ENCODE results near the gene CUX1. TPM values are rescaled to one million over a fixed set of nuclear protein-coding genes. Genes with fewer than 3 reads are reported as not detected.

CUX1 gene
- total RNA-seq, 2 experiments from 2014 or later = 35.6 to 38.0 TPM

GRCh38 chr7:102021841-102022618 is 204.6 kb downstream of the CUX1 start:
- H3K4me1 Mint-ChIP-seq (ENCODE audit: low read depth) = peaks cover 7% of the 10 kb centered on the region
- ChIA-PET CTCF (no interaction called here), POLR2A (no interaction called here)
- H3K27ac Mint-ChIP-seq = no peak overlapping the region
- no peaks in the 10 kb centered on the region for H3K36me3 Mint-ChIP-seq (ENCODE audit: low read depth)
- no peaks in the 10 kb centered on the region for H3K27me3 Mint-ChIP-seq
- Histone ChIP-seq H3K36me3 (ENCODE audit: insufficient read depth, low read length) (no peaks in the 10 kb centered on the region), H3K9me3 (ENCODE audit: control insufficient read depth in 1 of 2, insufficient read depth in 1 of 2, low read length in 2 of 2) (no peaks in the 10 kb centered on the region), H3K4me3 (ENCODE audit: low read length) (no peak overlapping the region), H3K4me1 (ENCODE audit: insufficient read depth, low read length) (no peaks in the 10 kb centered on the region), H3K27me3 (ENCODE audit: control insufficient read depth in 1 of 2, insufficient read depth in 2 of 2, low read length in 2 of 2) (no peaks in the 10 kb centered on the region), H3K27ac (ENCODE audit: low read depth in 1 of 2, low read length in 2 of 2) (no peak overlapping the region)
- no peak overlapping the region for H3K4me3 Mint-ChIP-seq
- TF ChIP-seq CTCF (IDR thresholded peaks at IDR 0.05) = no peak
- H3K9me3 Mint-ChIP-seq = no peaks in the 10 kb centered on the region
- ATAC-seq (ENCODE audit: poor library complexity) (no peak), DNase-seq (no peak)
- intact Hi-C loops (cut with DNase I, micrococcal nuclease) = no loop called here

- CTCF ChIA-PET = no interaction called here
Measured at GRCh38 chr7:102024005-102024768, 206.8 kb downstream of the CUX1 start.

More at GRCh38 chr7:102024005-102024768, 206.8 kb downstream of the CUX1 start:
- ATAC-seq (ENCODE audit: poor library complexity) (no peak), DNase-seq (no peak)
- no peak overlapping the region for H3K27ac ChIP-seq (ENCODE audit: low read depth in 1 of 2, low read length in 2 of 2)
- Mint-ChIP-seq H3K4me3 (no peak overlapping the region), H3K9me3 (no peaks in the 10 kb centered on the region), H3K4me1 (ENCODE audit: low read depth) (peaks cover 13% of the 10 kb centered on the region), H3K36me3 (ENCODE audit: low read depth) (peaks cover 14% of the 10 kb centered on the region), H3K27me3 (no peaks in the 10 kb centered on the region), H3K27ac (peak overlapping the region; percentile 68)
- H3K27me3 ChIP-seq (ENCODE audit: control insufficient read depth in 1 of 2, insufficient read depth in 2 of 2, low read length in 2 of 2) = no peaks in the 10 kb centered on the region
- no peaks in the 10 kb centered on the region for H3K9me3 ChIP-seq (ENCODE audit: control insufficient read depth in 1 of 2, insufficient read depth in 1 of 2, low read length in 2 of 2)
- peaks cover 2% of the 10 kb centered on the region for H3K36me3 ChIP-seq (ENCODE audit: insufficient read depth, low read length)
- POLR2A ChIA-PET = interaction anchor here (0.6 kb wide), 1 partner anchor 42 kb away, joined by 3 read pairs; no protein-coding TSS in a partner anchor
- no peak overlapping the region for H3K4me3 ChIP-seq (ENCODE audit: low read length)
- no peaks in the 10 kb centered on the region for H3K4me1 ChIP-seq (ENCODE audit: insufficient read depth, low read length)
- TF ChIP-seq CTCF (IDR thresholded peaks at IDR 0.05) = no peak
- intact Hi-C loops (cut with DNase I, micrococcal nuclease) = no loop called here
